Epithelial cell of esophagus (primary cell): ENCODE measurements around the gene TCHH.

Source experiments
- DNase-seq: peaks from one replicate; pipeline ENCODE4 v3.0.0; 2010; ENCODE audit warnings: low read depth
- H3K4me3 ChIP-seq: 2 replicates; pipeline ENCODE4 v1.5.1; 2011; ENCODE audit warnings: mild to moderate bottlenecking, low read length, control low read depth
- CTCF ChIP-seq: IDR thresholded peaks from 2 replicates; pipeline ENCODE4 v1.5.1; 2011; ENCODE audit warnings: low read depth, mild to moderate bottlenecking, low read length, control low read depth, inconsistent platforms; ENCODE audit not compliant: insufficient read depth; ENCODE audit errors: missing control alignments

The TCHH gene

GRCh38 chr1:152115344-152115743 lies at the start of gene TCHH:
TCHH (minus strand) TSS chr1:152115444; CDS start chr1:152114080, 1,364 bp downstream.
- no peak within 1 kb of the TSS for H3K4me3 ChIP-seq
- no peak for TF ChIP-seq CTCF
- DNase-seq: no peak

DNA sequence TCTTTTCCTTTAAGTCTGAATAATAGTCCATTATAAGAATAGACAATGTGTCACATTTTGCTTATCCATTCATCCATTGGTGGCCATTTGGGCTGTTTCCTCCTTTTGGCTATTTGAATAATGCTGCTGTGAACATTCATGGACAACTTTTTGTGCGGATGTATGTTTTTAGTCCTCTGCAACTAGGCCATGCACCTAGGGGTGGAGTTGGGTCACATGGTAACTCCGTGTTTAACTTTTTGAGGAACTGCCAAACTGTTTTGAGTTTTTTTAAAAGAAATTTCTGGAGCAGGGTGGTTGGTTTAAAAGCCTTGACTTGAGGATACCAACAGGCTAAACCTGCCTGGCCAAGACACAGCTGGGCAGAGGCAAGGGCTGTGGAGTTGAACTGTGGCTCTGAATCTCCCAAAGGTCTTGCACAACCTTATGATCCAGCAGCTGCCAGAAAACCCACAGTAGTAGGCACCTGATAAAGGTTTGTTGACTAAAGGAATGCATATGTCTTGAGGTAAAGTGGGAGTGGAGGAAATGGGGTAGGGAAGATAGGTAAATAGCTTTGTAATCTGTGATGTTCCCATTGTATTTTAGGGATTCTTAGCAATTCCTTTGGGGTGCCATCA lies 49.4 kb upstream of the TCHH start:
- no peak overlapping the region for H3K4me3 ChIP-seq
- DNase-seq: peak; percentile 91
- no peak for TF ChIP-seq CTCF

DNA sequence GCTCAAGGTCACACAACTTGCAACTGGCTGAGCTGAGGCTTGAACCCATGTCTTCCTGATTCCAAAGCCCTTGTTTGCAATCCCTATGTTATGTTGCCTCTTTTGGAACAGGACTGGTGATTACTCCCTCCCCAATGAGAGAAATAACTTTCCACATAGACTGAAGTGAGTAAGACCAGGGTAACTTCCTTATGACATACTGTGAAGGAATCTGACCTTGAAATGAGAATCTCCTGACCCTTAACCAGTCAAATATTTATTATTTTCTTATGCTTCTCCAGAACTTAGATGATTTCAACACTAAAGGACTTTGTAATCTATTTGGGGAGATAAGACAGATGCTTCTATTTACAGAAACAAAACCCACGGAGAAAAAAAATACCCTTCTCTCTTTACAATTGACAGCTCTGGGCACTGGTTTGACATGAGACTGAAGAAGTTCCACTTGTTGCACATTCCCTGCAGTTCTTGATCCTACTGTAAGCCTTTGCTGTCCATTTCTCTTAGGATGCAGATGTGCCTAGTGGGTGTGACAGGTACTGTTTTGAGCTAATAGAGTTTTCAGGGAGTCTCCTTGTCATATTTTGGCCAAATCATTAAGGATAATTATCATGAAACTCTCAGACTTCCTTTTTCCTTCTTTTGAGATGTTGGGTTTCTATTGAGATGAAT lies 47.7 kb upstream of the TCHH start:
- H3K4me3 ChIP-seq: no peak overlapping the region
- peak; percentile 93 for DNase-seq
- peak; percentile 7 for TF ChIP-seq CTCF

DNA sequence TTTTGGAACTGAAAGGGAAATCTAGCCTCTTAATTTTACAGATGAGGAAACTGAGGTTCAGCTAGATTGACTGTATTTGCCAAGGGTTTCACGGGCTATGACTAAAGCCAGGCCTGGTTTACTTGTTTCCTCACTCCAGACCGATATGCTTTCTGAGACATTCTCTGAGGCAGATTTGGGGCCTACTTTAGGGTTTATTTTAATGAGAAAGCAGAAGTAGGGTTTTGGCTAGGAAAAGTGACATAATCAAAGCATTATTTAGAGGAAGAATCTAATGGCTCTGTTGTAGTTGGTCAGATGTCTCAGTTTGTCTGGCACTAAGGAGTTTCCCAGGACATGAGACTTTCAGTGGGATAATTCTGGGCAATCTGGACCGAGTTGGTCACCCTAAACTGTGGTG lies 45.3 kb upstream of the TCHH start:
- no peak for TF ChIP-seq CTCF
- DNase-seq: no peak
- no peak overlapping the region for H3K4me3 ChIP-seq

DNA sequence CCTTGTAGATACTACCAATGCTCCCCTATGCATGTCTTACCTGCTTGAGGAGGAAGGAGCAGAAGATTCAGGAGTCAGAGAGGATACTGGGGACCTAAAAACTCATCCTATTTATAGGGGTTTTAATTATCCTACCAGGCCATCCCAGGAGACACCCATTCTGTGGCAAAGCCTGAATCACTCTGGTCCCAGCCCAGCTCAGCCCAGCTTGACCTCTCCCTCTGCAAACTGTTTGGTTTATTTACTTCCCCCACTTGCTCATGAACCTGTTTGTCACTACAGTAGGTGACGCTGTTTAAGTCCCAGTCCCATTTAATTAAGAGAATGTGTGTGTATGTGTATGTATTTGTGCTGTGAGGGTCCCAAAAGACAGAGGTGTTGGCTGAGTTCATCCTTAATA lies 43.9 kb upstream of the TCHH start, which contains the start of gene RPTN:
Gene RPTN (minus strand): TSS at position 85 of the 400 bp plus-strand sequence. CDS start 1,339 bp downstream, outside the sequence.
- no peak for TF ChIP-seq CTCF
- H3K4me3 ChIP-seq: no peak within 1 kb of the TSS
- DNase-seq: no peak

DNA sequence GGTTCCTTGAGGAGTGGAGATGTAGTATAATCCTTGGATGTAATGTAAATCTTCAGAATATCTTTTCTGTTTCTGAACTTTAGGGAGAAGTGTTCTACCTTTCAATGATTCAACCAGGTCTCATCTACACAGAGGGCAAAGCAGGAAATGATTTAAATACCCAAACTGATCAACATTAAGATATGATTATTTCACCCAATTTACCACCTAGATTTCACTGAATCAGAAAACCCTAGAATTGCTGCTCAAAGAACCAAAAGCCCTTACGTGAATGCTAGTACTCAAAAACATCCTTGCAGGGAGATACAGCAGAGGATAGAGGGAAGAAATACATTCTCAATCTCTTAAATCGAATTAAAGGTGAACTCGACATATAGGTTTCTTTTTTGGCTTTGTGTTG lies 38.8 kb upstream of the TCHH start:
- H3K4me3 ChIP-seq: no peak overlapping the region
- TF ChIP-seq CTCF: no peak
- DNase-seq: no peak
